HepG2 (cell line): ENCODE measurements around the gene NOTUM. TPM values are rescaled to one million over a fixed set of nuclear protein-coding genes. Genes with fewer than 3 reads are reported as not detected.

Source experiments
- BCL3 ChIP-seq: sonication (generic); formaldehyde crosslinking; IDR thresholded peaks from 2 replicates; pipeline ENCODE4 v1.5.1; 2020; ENCODE audit warnings: mild to moderate bottlenecking, missing genetic modification reagents, moderate library complexity
- CEBPZ ChIP-seq: IDR thresholded peaks from 2 replicates; pipeline ENCODE4 v1.6.1; 2012; ENCODE audit warnings: low read length, improper control_type of control experiment
- GABPA ChIP-seq, 2 experiments: IDR thresholded peaks; 2 replicates each; pipeline ENCODE4 v1.6.1; 2011 to 2016; ENCODE audit warnings: low read depth in 2 of 2, low read length in 1 of 2, missing biosample characterization in 1 of 2, missing genetic modification characterization in 1 of 2
- MED8 ChIP-seq: sonication (generic); formaldehyde crosslinking; IDR thresholded peaks from 2 replicates; pipeline ENCODE4 v1.8.1; 2023; ENCODE audit warnings: mild to moderate bottlenecking, missing genetic modification reagents; ENCODE audit not compliant: insufficient replicate concordance
- MTF1 ChIP-seq: sonication (generic); formaldehyde crosslinking; IDR thresholded peaks from 2 replicates; pipeline ENCODE4 v1.5.0; 2020; ENCODE audit warnings: missing genetic modification reagents
- MXD1 ChIP-seq: sonication (generic); formaldehyde crosslinking; IDR thresholded peaks from 2 replicates; pipeline ENCODE4 v1.4.0; 2020; ENCODE audit warnings: mild to moderate bottlenecking, missing genetic modification reagents
- NFE2 ChIP-seq: sonication (generic); formaldehyde crosslinking; IDR thresholded peaks from 2 replicates; pipeline ENCODE4 v1.4.0; 2020; ENCODE audit warnings: missing genetic modification reagents
- RBFOX2 ChIP-seq: fragments of 200-400 bp; formaldehyde crosslinking; IDR thresholded peaks from 2 replicates; pipeline ENCODE4 v1.6.1; 2017; ENCODE audit warnings: low read depth, mild to moderate bottlenecking, low read length
- TFAP4 ChIP-seq: sonication (generic); IDR thresholded peaks from 2 replicates; pipeline ENCODE4 v1.6.1; 2016; ENCODE audit warnings: low read depth, borderline replicate concordance
- ZNF160 ChIP-seq: sonication (generic); formaldehyde crosslinking; IDR thresholded peaks from 2 replicates; pipeline ENCODE4 v1.8.0; 2022; ENCODE audit warnings: mild to moderate bottlenecking, inconsistent platforms, missing genetic modification reagents
- ZNF512 ChIP-seq: sonication (generic); formaldehyde crosslinking; IDR thresholded peaks from 2 replicates; pipeline ENCODE4 v1.4.0; 2020; ENCODE audit warnings: mild to moderate bottlenecking, missing genetic modification reagents
- polyA plus RNA-seq, 8 experiments: library from polyadenylated mRNA; depleted of rRNA in 3 of 8; stranded (reverse) in 7 of 8; unstranded in 1 of 8; fragments of >200 nt; fragmentation: Illumina TruSeq in 4 of 8; extraction: Trizol in 4 of 8; gene quantifications; 2 replicates each; pipeline versions ENCODE4 v1.2.1 to v1.2.3, GENCODE V29; 2011 to 2016; ENCODE audit warnings: low read depth in 4 of 8, missing spikeins in 1 of 8, mixed read lengths in 1 of 8; ENCODE audit not compliant: insufficient read depth in 1 of 8
- total RNA-seq, 5 experiments: library from RNA; depleted of rRNA; stranded (reverse); fragments of >200 nt; fragmentation: Illumina TruSeq; extraction: Trizol; gene quantifications; 2 replicates each; pipeline ENCODE4 v1.2.3, GENCODE V29; 2016; ENCODE audit warnings: low read depth in 1 of 5

NOTUM gene
- total and polyA plus RNA-seq, 2 of the 13 experiments (the other 11 are each of a cell fraction or from before 2014, with no cell fraction given): 150 to 160 TPM

- no peak; the same call in 1 of the 2 replicates for TF ChIP-seq RBFOX2
- no peak for TF ChIP-seq BCL3 (CRISPR knock-in tag)
- no peak for TF ChIP-seq ZNF160
- no peak for TF ChIP-seq MXD1 (CRISPR knock-in tag)
- 0 out of 2 replicates have a peak, but pooled peaks have one; percentile 17 for TF ChIP-seq TFAP4
- no peak for TF ChIP-seq NFE2 (CRISPR knock-in tag)
- no peak for TF ChIP-seq ZNF512
- TF ChIP-seq MED8 (CRISPR knock-in tag): no peak
- no peak for TF ChIP-seq MTF1
- TF ChIP-seq GABPA (IDR thresholded peaks at IDR 0.05; ENCODE audit: low read depth, low read length): no peak
- TF ChIP-seq GABPA (CRISPR knock-in tag; IDR thresholded peaks at IDR 0.05; ENCODE audit: low read depth): no peak
- TF ChIP-seq CEBPZ: no peak
Observed at GRCh38 chr17:81954131-81955057, 6.6 kb downstream of the NOTUM start (continued).
